K562 (cell line): ENCODE measurements around the gene PAFAH1B2. TPM values are rescaled to one million over a fixed set of nuclear protein-coding genes. Genes with fewer than 3 reads are reported as not detected.

Experiments used
- BDP1 ChIP-seq: IDR thresholded peaks from 3 replicates; pipeline ENCODE4 v1.6.1; 2011; ENCODE audit not compliant: insufficient read length, insufficient read depth
- CBFA2T2 ChIP-seq: fragments of 450-650 bp; conservative IDR thresholded peaks from 2 replicates; pipeline ENCODE4 v1.6.1; 2017; ENCODE audit warnings: mild to moderate bottlenecking
- CXXC5 ChIP-seq: fragments of 250-450 bp; sonication (Bioruptor Pico); IDR thresholded peaks from 2 replicates; pipeline ENCODE4 v1.8.0; 2022; ENCODE audit warnings: inconsistent platforms, mild to moderate bottlenecking, moderate library complexity
- DPF2 ChIP-seq: fragments of 450-650 bp; IDR thresholded peaks from 2 replicates; pipeline ENCODE4 v1.6.1; 2016
- HCFC1 ChIP-seq: IDR thresholded peaks from 2 replicates; pipeline ENCODE4 v1.6.1; 2012; ENCODE audit warnings: low read depth, low read length, improper control_type of control experiment
- KAT7 ChIP-seq: sonication (generic); formaldehyde crosslinking; IDR thresholded peaks from 2 replicates; pipeline ENCODE4 v1.8.0; 2022; ENCODE audit warnings: missing genetic modification reagents, mild to moderate bottlenecking, borderline replicate concordance
- KHSRP ChIP-seq: fragments of 450-650 bp; IDR thresholded peaks from 2 replicates; pipeline ENCODE4 v1.6.1; 2017
- MEF2A ChIP-seq: IDR thresholded peaks from 2 replicates; pipeline ENCODE4 v1.6.1; 2011; ENCODE audit warnings: low read depth, mild to moderate bottlenecking, low read length, moderate library complexity; ENCODE audit not compliant: control insufficient read depth
- MEF2D ChIP-seq: conservative IDR thresholded peaks from 2 replicates; pipeline ENCODE4 v1.6.1; 2016; ENCODE audit warnings: low read depth, missing genetic modification characterization, missing compliant biosample characterization
- NELFE ChIP-seq: IDR thresholded peaks from 2 replicates; pipeline ENCODE4 v1.6.1; 2011; ENCODE audit warnings: mild to moderate bottlenecking; ENCODE audit not compliant: insufficient read depth, insufficient read length
- PURB ChIP-seq: sonication (generic); formaldehyde crosslinking; IDR thresholded peaks from 2 replicates; pipeline ENCODE4 v1.9.0; 2021; ENCODE audit warnings: low read depth, mild to moderate bottlenecking, missing genetic modification reagents
- SMARCC2 ChIP-seq: fragments of 450-650 bp; IDR thresholded peaks from 2 replicates; pipeline ENCODE4 v1.6.1; 2017; ENCODE audit warnings: antibody characterized with exemption, moderate library complexity, mild to moderate bottlenecking, low read depth
- ZNF175 ChIP-seq: fragments of 200-800 bp; sonication (Bioruptor generic); IDR thresholded peaks from 2 replicates; pipeline ENCODE4 v1.6.1; 2016; ENCODE audit warnings: low read depth, mild to moderate bottlenecking, missing genetic modification characterization, missing compliant biosample characterization
- polyA plus RNA-seq, 8 experiments: library from polyadenylated mRNA; depleted of rRNA in 4 of 8; stranded (reverse) in 5 of 8; unstranded in 3 of 8; fragments of >200 nt; fragmentation: Nextera tagmentation in 2 of 8; fragmentation: Illumina TruSeq in 1 of 8; extraction: Ambion mirVana in 2 of 8; extraction: Trizol in 1 of 8; gene quantifications; 2 replicates each; pipeline versions ENCODE4 v1.2.1 to v1.2.3, GENCODE V29; 2011 to 2014; ENCODE audit warnings: inconsistent platforms in 1 of 8, missing spikeins in 1 of 8
- total RNA-seq, 7 experiments: library from RNA; depleted of rRNA in 6 of 7; stranded (reverse); fragments of >200 nt in 6 of 7; fragmentation: Illumina TruSeq in 2 of 7; extraction: Trizol in 2 of 7; gene quantifications; 2 replicates each; pipeline versions ENCODE4 v1.2.1 to v1.2.3, GENCODE V29; 2011 to 2021; ENCODE audit warnings: low replicate concordance in 1 of 7
- TF ChIP-seq, protein P1 (sequence below): fragments of 450-650 bp; formaldehyde crosslinking; IDR thresholded peaks from 2 replicates; pipeline ENCODE4 v1.4.0; 2020; ENCODE audit warnings: mild to moderate bottlenecking, mixed read lengths
- TF ChIP-seq, protein P2 (sequence below), 2 experiments: fragments of 150-350 bp in 1 of 2; IDR thresholded peaks; 2 replicates each; pipeline ENCODE4 v1.6.1; 2012 to 2016; ENCODE audit warnings: low read depth in 2 of 2, low read length in 2 of 2, mild to moderate bottlenecking in 1 of 2, moderate library complexity in 1 of 2
- TF ChIP-seq, protein P3 (sequence below): IDR thresholded peaks from 2 replicates; pipeline ENCODE4 v1.6.1; 2014; ENCODE audit warnings: antibody characterized with exemption

PAFAH1B2 gene
- total and polyA plus RNA-seq, 9 of the 15 experiments (the other 6 are each of a cell fraction or from before 2014, with no cell fraction given), result 27.8 to 94.7 (median 64.9) TPM

DNA sequence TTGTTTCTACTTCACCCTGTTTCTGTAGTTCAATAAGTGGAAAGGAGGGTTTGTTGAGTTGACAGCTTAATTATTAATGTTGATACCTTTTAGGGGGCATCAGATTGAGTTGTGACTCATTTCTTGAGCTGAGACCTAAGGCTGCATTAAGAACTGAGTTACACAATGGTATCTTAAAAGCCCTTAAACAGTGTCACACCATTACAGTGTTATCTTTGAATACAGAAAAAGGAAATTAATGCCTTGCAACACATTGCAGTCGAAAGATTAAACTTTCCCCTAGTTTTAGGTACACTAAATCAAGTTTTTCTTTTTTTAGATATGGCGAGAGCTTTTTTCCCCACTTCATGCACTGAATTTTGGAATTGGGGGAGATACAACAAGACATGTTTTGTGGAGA, 16.7 kb downstream of the PAFAH1B2 start (continued):
- TF ChIP-seq, protein P1, sequence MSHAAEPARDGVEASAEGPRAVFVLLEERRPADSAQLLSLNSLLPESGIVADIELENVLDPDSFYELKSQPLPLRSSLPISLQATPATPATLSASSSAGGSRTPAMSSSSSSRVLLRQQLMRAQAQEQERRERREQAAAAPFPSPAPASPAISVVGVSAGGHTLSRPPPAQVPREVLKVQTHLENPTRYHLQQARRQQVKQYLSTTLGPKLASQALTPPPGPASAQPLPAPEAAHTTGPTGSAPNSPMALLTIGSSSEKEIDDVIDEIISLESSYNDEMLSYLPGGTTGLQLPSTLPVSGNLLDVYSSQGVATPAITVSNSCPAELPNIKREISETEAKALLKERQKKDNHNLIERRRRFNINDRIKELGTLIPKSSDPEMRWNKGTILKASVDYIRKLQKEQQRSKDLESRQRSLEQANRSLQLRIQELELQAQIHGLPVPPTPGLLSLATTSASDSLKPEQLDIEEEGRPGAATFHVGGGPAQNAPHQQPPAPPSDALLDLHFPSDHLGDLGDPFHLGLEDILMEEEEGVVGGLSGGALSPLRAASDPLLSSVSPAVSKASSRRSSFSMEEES (CRISPR knock-in tag), result no peak
- TF ChIP-seq BDP1 (no peak), HCFC1 (no peak), CBFA2T2 (peak; percentile 88), CXXC5 (CRISPR knock-in tag) (no peak), SMARCC2 (peak; percentile 23; the same call in 1 of the 2 replicates), PURB (CRISPR knock-in tag) (no peak), NELFE (no peak), KHSRP (no peak), MEF2D (tag) (no peak), DPF2 (peak; percentile 81), MEF2A (peak; percentile 52; the same call in 1 of the 2 replicates), ZNF175 (no peak), KAT7 (no peak)
- TF ChIP-seq, protein P2, sequence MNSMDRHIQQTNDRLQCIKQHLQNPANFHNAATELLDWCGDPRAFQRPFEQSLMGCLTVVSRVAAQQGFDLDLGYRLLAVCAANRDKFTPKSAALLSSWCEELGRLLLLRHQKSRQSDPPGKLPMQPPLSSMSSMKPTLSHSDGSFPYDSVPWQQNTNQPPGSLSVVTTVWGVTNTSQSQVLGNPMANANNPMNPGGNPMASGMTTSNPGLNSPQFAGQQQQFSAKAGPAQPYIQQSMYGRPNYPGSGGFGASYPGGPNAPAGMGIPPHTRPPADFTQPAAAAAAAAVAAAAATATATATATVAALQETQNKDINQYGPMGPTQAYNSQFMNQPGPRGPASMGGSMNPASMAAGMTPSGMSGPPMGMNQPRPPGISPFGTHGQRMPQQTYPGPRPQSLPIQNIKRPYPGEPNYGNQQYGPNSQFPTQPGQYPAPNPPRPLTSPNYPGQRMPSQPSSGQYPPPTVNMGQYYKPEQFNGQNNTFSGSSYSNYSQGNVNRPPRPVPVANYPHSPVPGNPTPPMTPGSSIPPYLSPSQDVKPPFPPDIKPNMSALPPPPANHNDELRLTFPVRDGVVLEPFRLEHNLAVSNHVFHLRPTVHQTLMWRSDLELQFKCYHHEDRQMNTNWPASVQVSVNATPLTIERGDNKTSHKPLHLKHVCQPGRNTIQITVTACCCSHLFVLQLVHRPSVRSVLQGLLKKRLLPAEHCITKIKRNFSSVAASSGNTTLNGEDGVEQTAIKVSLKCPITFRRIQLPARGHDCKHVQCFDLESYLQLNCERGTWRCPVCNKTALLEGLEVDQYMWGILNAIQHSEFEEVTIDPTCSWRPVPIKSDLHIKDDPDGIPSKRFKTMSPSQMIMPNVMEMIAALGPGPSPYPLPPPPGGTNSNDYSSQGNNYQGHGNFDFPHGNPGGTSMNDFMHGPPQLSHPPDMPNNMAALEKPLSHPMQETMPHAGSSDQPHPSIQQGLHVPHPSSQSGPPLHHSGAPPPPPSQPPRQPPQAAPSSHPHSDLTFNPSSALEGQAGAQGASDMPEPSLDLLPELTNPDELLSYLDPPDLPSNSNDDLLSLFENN (IDR thresholded peaks at IDR 0.05; ENCODE audit: low read depth in 2 of 2, low read length in 2 of 2), result 0 out of 4 replicates have a peak, but pooled peaks of 1 of the 2 experiments have one; percentile 38
- TF ChIP-seq, protein P3, sequence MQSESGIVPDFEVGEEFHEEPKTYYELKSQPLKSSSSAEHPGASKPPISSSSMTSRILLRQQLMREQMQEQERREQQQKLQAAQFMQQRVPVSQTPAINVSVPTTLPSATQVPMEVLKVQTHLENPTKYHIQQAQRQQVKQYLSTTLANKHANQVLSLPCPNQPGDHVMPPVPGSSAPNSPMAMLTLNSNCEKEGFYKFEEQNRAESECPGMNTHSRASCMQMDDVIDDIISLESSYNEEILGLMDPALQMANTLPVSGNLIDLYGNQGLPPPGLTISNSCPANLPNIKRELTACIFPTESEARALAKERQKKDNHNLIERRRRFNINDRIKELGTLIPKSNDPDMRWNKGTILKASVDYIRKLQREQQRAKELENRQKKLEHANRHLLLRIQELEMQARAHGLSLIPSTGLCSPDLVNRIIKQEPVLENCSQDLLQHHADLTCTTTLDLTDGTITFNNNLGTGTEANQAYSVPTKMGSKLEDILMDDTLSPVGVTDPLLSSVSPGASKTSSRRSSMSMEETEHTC, result no peak
